Progenitor cell of endocrine pancreas (in vitro differentiated cells): ENCODE data around the gene BMPR1B. TPM values are rescaled to one million over a fixed set of nuclear protein-coding genes. Genes with fewer than 3 reads are reported as not detected.

Experiments used
- DNase-seq: peaks from one replicate; pipeline ENCODE4 v3.0.0; 2021; ENCODE audit warnings: low spot score; ENCODE audit not compliant: unreplicated experiment
- H3K27ac Mint-ChIP-seq: 2 replicates; pipeline ENCODE4 v1.8.0; 2021; ENCODE audit warnings: mild to moderate bottlenecking, moderate library complexity, mixed read lengths
- H3K27me3 Mint-ChIP-seq: 2 replicates; pipeline ENCODE4 v1.8.0; 2021; ENCODE audit warnings: mixed read lengths
- H3K36me3 Mint-ChIP-seq: 2 replicates; pipeline ENCODE4 v1.8.0; 2022; ENCODE audit warnings: mixed read lengths; ENCODE audit not compliant: insufficient read depth
- H3K4me1 Mint-ChIP-seq: 2 replicates; pipeline ENCODE4 v1.8.0; 2021; ENCODE audit warnings: low read depth, mixed read lengths
- H3K4me3 Mint-ChIP-seq: 2 replicates; pipeline ENCODE4 v1.8.0; 2021; ENCODE audit warnings: low read depth, mild to moderate bottlenecking, moderate library complexity, mixed read lengths
- H3K9me3 Mint-ChIP-seq: 2 replicates; pipeline ENCODE4 v1.8.0; 2021; ENCODE audit warnings: low read depth, mixed read lengths
- CTCF ChIP-seq: fragments of 200-600 bp; sonication (generic); IDR thresholded peaks from one replicate; pipeline ENCODE4 v1.5.0; 2021; ENCODE audit warnings: antibody characterized with exemption, mild to moderate bottlenecking; ENCODE audit not compliant: unreplicated experiment
- total RNA-seq: library from RNA; stranded (reverse); gene quantifications from 2 replicates; pipeline ENCODE4 v1.2.1, GENCODE V29; 2021

The BMPR1B gene
- total RNA-seq, 1 donor from 2014 or later: 21.1 TPM

GRCh38 chr4:94925764-94926347, 168.1 kb downstream of the BMPR1B start:
- TF ChIP-seq CTCF: no peak
- DNase-seq: no peak
- Mint-ChIP-seq H3K9me3 (no peaks in the 10 kb centered on the region), H3K4me3 (no peak overlapping the region), H3K4me1 (peaks cover 27% of the 10 kb centered on the region), H3K27me3 (no peaks in the 10 kb centered on the region), H3K36me3 (no peaks in the 10 kb centered on the region), H3K27ac (no peak overlapping the region)

- Mint-ChIP-seq H3K4me1 (peaks cover 32% of the 10 kb centered on the region), H3K27ac (no peak overlapping the region), H3K36me3 (no peaks in the 10 kb centered on the region), H3K9me3 (no peaks in the 10 kb centered on the region), H3K4me3 (no peak overlapping the region), H3K27me3 (no peaks in the 10 kb centered on the region)
- no peak for DNase-seq
- TF ChIP-seq CTCF: no peak
Measured at GRCh38 chr4:94926936-94927335, 169.2 kb downstream of the BMPR1B start.

GRCh38 chr4:94927696-94928095, 169.9 kb downstream of the BMPR1B start:
- Mint-ChIP-seq H3K27me3 (no peaks in the 10 kb centered on the region), H3K4me1 (peaks cover 32% of the 10 kb centered on the region), H3K4me3 (no peak overlapping the region), H3K36me3 (no peaks in the 10 kb centered on the region), H3K9me3 (no peaks in the 10 kb centered on the region), H3K27ac (peak overlapping the region; percentile 10)
- no peak for DNase-seq
- TF ChIP-seq CTCF: no peak

GRCh38 chr4:94929696-94930095, 171.9 kb downstream of the BMPR1B start:
- TF ChIP-seq CTCF: no peak
- H3K4me3 Mint-ChIP-seq: no peak overlapping the region
- H3K36me3 Mint-ChIP-seq: no peaks in the 10 kb centered on the region
- H3K9me3 Mint-ChIP-seq: no peaks in the 10 kb centered on the region
- H3K27me3 Mint-ChIP-seq: no peaks in the 10 kb centered on the region
- DNase-seq: no peak
- H3K27ac Mint-ChIP-seq: peak overlapping the region; percentile 10
- peaks cover 40% of the 10 kb centered on the region for H3K4me1 Mint-ChIP-seq

GRCh38 chr4:94931626-94932025, 173.9 kb downstream of the BMPR1B start:
- no peaks in the 10 kb centered on the region for H3K9me3 Mint-ChIP-seq
- H3K27ac Mint-ChIP-seq: no peak overlapping the region
- no peak overlapping the region for H3K4me3 Mint-ChIP-seq
- TF ChIP-seq CTCF: no peak
- no peak for DNase-seq
- peaks cover 41% of the 10 kb centered on the region for H3K4me1 Mint-ChIP-seq
- H3K27me3 Mint-ChIP-seq: no peaks in the 10 kb centered on the region
- H3K36me3 Mint-ChIP-seq: no peaks in the 10 kb centered on the region
